ENCODE data around the gene MRPL48.

- TF ChIP-seq POLR2A (IDR thresholded peaks at IDR 0.05), result no peak
- TF ChIP-seq, protein P1, sequence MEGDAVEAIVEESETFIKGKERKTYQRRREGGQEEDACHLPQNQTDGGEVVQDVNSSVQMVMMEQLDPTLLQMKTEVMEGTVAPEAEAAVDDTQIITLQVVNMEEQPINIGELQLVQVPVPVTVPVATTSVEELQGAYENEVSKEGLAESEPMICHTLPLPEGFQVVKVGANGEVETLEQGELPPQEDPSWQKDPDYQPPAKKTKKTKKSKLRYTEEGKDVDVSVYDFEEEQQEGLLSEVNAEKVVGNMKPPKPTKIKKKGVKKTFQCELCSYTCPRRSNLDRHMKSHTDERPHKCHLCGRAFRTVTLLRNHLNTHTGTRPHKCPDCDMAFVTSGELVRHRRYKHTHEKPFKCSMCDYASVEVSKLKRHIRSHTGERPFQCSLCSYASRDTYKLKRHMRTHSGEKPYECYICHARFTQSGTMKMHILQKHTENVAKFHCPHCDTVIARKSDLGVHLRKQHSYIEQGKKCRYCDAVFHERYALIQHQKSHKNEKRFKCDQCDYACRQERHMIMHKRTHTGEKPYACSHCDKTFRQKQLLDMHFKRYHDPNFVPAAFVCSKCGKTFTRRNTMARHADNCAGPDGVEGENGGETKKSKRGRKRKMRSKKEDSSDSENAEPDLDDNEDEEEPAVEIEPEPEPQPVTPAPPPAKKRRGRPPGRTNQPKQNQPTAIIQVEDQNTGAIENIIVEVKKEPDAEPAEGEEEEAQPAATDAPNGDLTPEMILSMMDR (IDR thresholded peaks at IDR 0.05), result no peak
Observed at GRCh38 chr11:73762732-73763131, 24.9 kb upstream of the MRPL48 start.
